HepG2 (cell line): Measurements from ENCODE around the gene FAM209A.

ENCODE experiments used
- CBX1 ChIP-seq: IDR thresholded peaks from one replicate; pipeline ENCODE4 v1.6.1; 2016; ENCODE audit warnings: antibody characterized with exemption, low read depth
- SNRNP70 ChIP-seq: fragments of 200-400 bp; formaldehyde crosslinking; IDR thresholded peaks from 2 replicates; pipeline ENCODE4 v1.6.1; 2017; ENCODE audit warnings: mild to moderate bottlenecking, low read depth, low read length, moderate library complexity
- ZFX ChIP-seq: sonication (generic); formaldehyde crosslinking; IDR thresholded peaks from 2 replicates; pipeline ENCODE4 v1.4.0; 2020; ENCODE audit warnings: mild to moderate bottlenecking, low read depth, missing genetic modification reagents, moderate library complexity
- ZNF24 ChIP-seq: fragments of 450-650 bp; IDR thresholded peaks from 2 replicates; pipeline ENCODE4 v1.6.1; 2017; ENCODE audit warnings: antibody characterized with exemption, mild to moderate bottlenecking

DNA sequence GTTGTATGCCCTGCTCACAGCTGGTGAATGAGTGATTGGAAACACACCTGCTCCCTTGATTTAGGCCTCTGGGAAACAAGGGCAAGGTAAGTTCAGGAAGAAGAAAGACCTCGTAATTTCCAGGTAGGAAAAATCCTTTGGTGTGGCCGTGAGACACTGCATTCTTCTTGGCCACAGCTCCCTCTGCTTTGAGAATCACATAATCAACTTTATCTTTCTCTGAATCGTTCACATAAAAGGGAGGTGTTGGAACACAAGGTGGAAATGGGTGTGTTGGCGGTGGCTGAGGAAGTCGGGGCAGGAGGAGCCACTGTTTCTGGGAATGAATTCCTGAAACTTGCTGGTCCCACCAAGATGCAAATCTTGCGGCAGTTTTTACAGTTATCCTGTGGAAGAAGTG, 34.4 kb downstream of the FAM209A start:
- TF ChIP-seq SNRNP70 (no peak), CBX1 (no peak), ZFX (CRISPR knock-in tag) (no peak), ZNF24 (no peak)
